ENCODE data around the gene NUDT1. TPM values are rescaled to one million over a fixed set of nuclear protein-coding genes. Genes with fewer than 3 reads are reported as not detected.

Gene NUDT1
- total RNA-seq, 1 experiment from 2014 or later = 84.7 TPM

GRCh38 chr7:2224934-2225333, 17.1 kb upstream of the NUDT1 start:
- Histone ChIP-seq H4K8ac (replicated peaks; ENCODE audit: insufficient read length, low read depth, low read length) (no peak overlapping the region), H3K27ac (ENCODE audit: insufficient read length, low read depth, low read length) (no peak overlapping the region), H3K9me3 (ENCODE audit: control insufficient read depth, low read depth, low read length) (no peaks in the 10 kb centered on the region), H2AK5ac (ENCODE audit: insufficient read length, low read length) (no peak overlapping the region), H3K79me1 (ENCODE audit: insufficient read depth, low read depth, low read length, poor library complexity, severe bottlenecking) (peaks cover 8% of the 10 kb centered on the region), H2BK20ac (ENCODE audit: low read depth, low read length, poor library complexity, severe bottlenecking) (no peak overlapping the region), H3K27me3 (ENCODE audit: insufficient read depth, low read length) (no peaks in the 10 kb centered on the region), H3K14ac (ENCODE audit: insufficient read depth, low read length) (no peak overlapping the region), H4K20me1 (ENCODE audit: control insufficient read depth, insufficient read depth, insufficient read length) (no peaks in the 10 kb centered on the region), H3K18ac (ENCODE audit: insufficient read length, low read depth, low read length) (no peak overlapping the region), H3K56ac (ENCODE audit: insufficient read length, low read depth, low read length) (no peak overlapping the region), H3K4ac (ENCODE audit: low read depth, low read length) (no peak overlapping the region), H2BK120ac (ENCODE audit: low read depth, low read length, poor library complexity, severe bottlenecking) (no peak overlapping the region), H3K23ac (ENCODE audit: insufficient read length, low read depth, low read length) (no peak overlapping the region), H3K4me1 (ENCODE audit: insufficient read depth, low read length) (no peaks in the 10 kb centered on the region), H3K4me2 (ENCODE audit: insufficient read depth, insufficient read length, low read length) (no peak overlapping the region), H2BK5ac (ENCODE audit: insufficient read length, low read length) (no peak overlapping the region), H3K23me2 (ENCODE audit: insufficient read length, low read depth, low read length, poor library complexity, severe bottlenecking) (no peaks in the 10 kb centered on the region), H2AFZ (ENCODE audit: low read length) (no peak overlapping the region), H3T11ph (ENCODE audit: low read length) (no peak overlapping the region), H3K9ac (ENCODE audit: extremely low read depth, insufficient read length, low read length) (no peak overlapping the region), H4K91ac (ENCODE audit: insufficient read length, low read depth, low read length) (no peak overlapping the region), H2BK12ac (ENCODE audit: insufficient read length, low read depth, low read length) (no peak overlapping the region), H4K5ac (ENCODE audit: insufficient read length, low read depth, low read length) (no peak overlapping the region), H3K79me2 (ENCODE audit: insufficient read depth, low read length) (no peaks in the 10 kb centered on the region; the same call in 1 of the 2 replicates), H2BK15ac (ENCODE audit: low read depth, low read length) (no peak overlapping the region)
- no peaks in the 10 kb centered on the region for H3K9me3 Mint-ChIP-seq
- DNase-seq = no peak
- no peak for TF ChIP-seq CTCF (conservative IDR thresholded peaks at IDR 0.05)
- H3K4me1 Mint-ChIP-seq = no peaks in the 10 kb centered on the region
- no peak overlapping the region for H3K4me3 Mint-ChIP-seq
- H3K27me3 Mint-ChIP-seq (ENCODE audit: low read depth) = no peaks in the 10 kb centered on the region
- H3K36me3 Mint-ChIP-seq (ENCODE audit: insufficient read depth in 1 of 3, low read depth in 3 of 3) = peaks cover 31 to 79% (median 72%) of the 10 kb centered on the region in 3 experiments; a peak in 6 of 7 replicates
- H3K27ac Mint-ChIP-seq = no peak overlapping the region
- WGBS (ENCODE audit: extremely low coverage, insufficient read length, low lambda C conversion rate) = no CpG with 5 or more reads among the region's 4 CpGs
